ENCODE results near the gene ATP9B.

ATP9B gene

GRCh38 chr18:79405019-79405780 lies 336.0 kb downstream of the ATP9B start:
- DNase-seq = no peak

GRCh38 chr18:79405781-79406575 lies 336.8 kb downstream of the ATP9B start:
- DNase-seq = peak in 14 of 51 donors; percentile 5 to 45 (median 26)

- no peak for DNase-seq
These were observed 337.5 kb downstream of the ATP9B start for GRCh38 chr18:79406708-79407107.

- DNase-seq = no peak
These were observed 340.1 kb downstream of the ATP9B start for GRCh38 chr18:79409313-79409712.

GRCh38 chr18:79410171-79410641 lies 341.0 kb downstream of the ATP9B start:
- no peak for DNase-seq

GRCh38 chr18:79410731-79411613 lies 341.8 kb downstream of the ATP9B start:
- no peak for DNase-seq

- no peak for DNase-seq
These were observed 342.7 kb downstream of the ATP9B start for GRCh38 chr18:79411614-79412526.

GRCh38 chr18:79413025-79413424 lies 343.8 kb downstream of the ATP9B start:
- no peak for DNase-seq

- DNase-seq = no peak
These were observed 344.2 kb downstream of the ATP9B start for GRCh38 chr18:79413426-79413825.

- DNase-seq = no peak
These were observed 344.7 kb downstream of the ATP9B start for GRCh38 chr18:79413901-79414300.

GRCh38 chr18:79416022-79416676 lies 347.0 kb downstream of the ATP9B start:
- DNase-seq = no peak

- no peak for DNase-seq
These were observed 347.5 kb downstream of the ATP9B start for GRCh38 chr18:79416677-79417052.

GRCh38 chr18:79418236-79418635 lies 349.0 kb downstream of the ATP9B start:
- DNase-seq = no peak

GRCh38 chr18:79418642-79419041 lies 349.4 kb downstream of the ATP9B start:
- no peak for DNase-seq

GRCh38 chr18:79420033-79420745 lies 351.0 kb downstream of the ATP9B start:
- no peak for DNase-seq

GRCh38 chr18:79421275-79421857 lies 352.2 kb downstream of the ATP9B start:
- DNase-seq = peak in 3 of 51 donors; percentile 27 to 36 (median 36)

GRCh38 chr18:79422022-79422782 lies 353.0 kb downstream of the ATP9B start:
- no peak for DNase-seq

- DNase-seq = no peak
These were observed 353.6 kb downstream of the ATP9B start for GRCh38 chr18:79422783-79423165.

Data from hypothalamus (tissue), 51 donors.